Chondrocyte (in vitro differentiated cells): Measurements from ENCODE around the gene DAPK1. TPM values are rescaled to one million over a fixed set of nuclear protein-coding genes. Genes with fewer than 3 reads are reported as not detected.
"Not testable (repeated sequence)": the region's sequence is repeated elsewhere in the genome, so short reads cannot be mapped to it uniquely, and the experiment has no call there.

Source experiments
- DNase-seq: peaks from one replicate; pipeline ENCODE4 v3.0.0; 2021; ENCODE audit warnings: mixed read lengths, low spot score
- H3K27ac Mint-ChIP-seq: one replicate; pipeline ENCODE4 v1.8.0; 2021; ENCODE audit warnings: mild to moderate bottlenecking, moderate library complexity, mixed read lengths; ENCODE audit not compliant: unreplicated experiment
- H3K27me3 Mint-ChIP-seq: 2 replicates; pipeline ENCODE4 v1.8.0; 2021; ENCODE audit warnings: low read depth, mixed read lengths
- H3K36me3 Mint-ChIP-seq: 2 replicates; pipeline ENCODE4 v1.8.0; 2021; ENCODE audit warnings: low read depth, mixed read lengths
- H3K4me1 Mint-ChIP-seq: 2 replicates; pipeline ENCODE4 v1.8.0; 2021; ENCODE audit warnings: low read depth, mild to moderate bottlenecking, mixed read lengths
- H3K4me3 Mint-ChIP-seq: one replicate; pipeline ENCODE4 v1.8.0; 2021; ENCODE audit warnings: mild to moderate bottlenecking, moderate library complexity, mixed read lengths; ENCODE audit not compliant: unreplicated experiment
- H3K9me3 Mint-ChIP-seq: 2 replicates; pipeline ENCODE4 v1.8.0; 2021; ENCODE audit warnings: low read depth, mixed read lengths
- CTCF ChIP-seq: fragments of 200-600 bp; sonication (generic); IDR thresholded peaks from 2 replicates; pipeline ENCODE4 v1.5.0; 2021; ENCODE audit warnings: antibody characterized with exemption, mild to moderate bottlenecking, moderate library complexity
- total RNA-seq: library from RNA; stranded (reverse); gene quantifications from 3 replicates; pipeline ENCODE4 v1.2.1, GENCODE V29; 2021

DAPK1 gene
- total RNA-seq, 1 donor from 2014 or later: 87.9 TPM

DNA sequence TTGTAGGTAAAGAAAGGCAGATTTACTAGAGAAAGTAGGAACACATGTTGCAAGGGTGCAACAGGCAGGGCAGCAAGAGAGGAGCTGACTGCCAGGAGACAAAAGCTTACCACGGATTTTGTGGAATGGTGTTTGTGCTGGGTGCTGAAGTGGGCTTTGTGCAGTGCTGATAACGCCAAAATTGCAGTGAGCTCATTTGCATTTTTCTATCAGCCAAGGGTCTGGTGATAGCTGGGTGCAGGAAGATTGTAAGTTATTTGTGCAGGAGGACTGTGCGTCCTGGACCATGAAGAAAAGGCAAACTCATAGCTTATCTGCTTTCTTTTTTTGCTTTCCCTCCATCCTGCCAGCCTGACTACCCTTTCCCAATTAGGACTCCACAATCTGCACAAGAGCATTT, 241.9 kb downstream of the DAPK1 start:
- no peak for DNase-seq
- Mint-ChIP-seq H3K4me3 (no peak overlapping the region), H3K27me3 (peaks cover 14% of the 10 kb centered on the region), H3K4me1 (no peaks in the 10 kb centered on the region), H3K27ac (no peak overlapping the region), H3K36me3 (no peaks in the 10 kb centered on the region), H3K9me3 (peaks cover 13% of the 10 kb centered on the region)
- TF ChIP-seq CTCF: no peak

DNA sequence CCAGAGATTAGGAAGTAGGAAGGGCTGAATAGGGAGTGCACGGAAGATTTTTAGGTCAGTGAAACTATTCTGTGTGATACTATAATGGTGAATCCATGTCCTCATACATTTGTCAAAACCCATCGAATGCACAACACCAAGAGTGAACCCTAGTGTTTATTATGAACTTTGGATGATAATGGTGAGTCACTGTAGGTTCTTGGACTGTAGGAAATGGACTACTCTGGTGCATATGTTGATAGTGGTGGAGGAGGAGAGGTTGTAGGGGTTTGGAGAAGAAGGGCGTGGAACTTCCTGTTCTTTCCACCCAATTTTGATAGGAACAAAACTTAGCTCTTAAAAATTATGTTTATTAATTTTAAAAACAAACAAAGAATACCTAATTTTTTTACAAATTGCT, 242.5 kb downstream of the DAPK1 start:
- H3K9me3 Mint-ChIP-seq: peaks cover 13% of the 10 kb centered on the region
- H3K27me3 Mint-ChIP-seq: peaks cover 14% of the 10 kb centered on the region
- H3K36me3 Mint-ChIP-seq: no peaks in the 10 kb centered on the region
- no peaks in the 10 kb centered on the region for H3K4me1 Mint-ChIP-seq
- no peak overlapping the region for H3K27ac Mint-ChIP-seq
- TF ChIP-seq CTCF: no peak
- DNase-seq: no peak
- no peak overlapping the region for H3K4me3 Mint-ChIP-seq

GRCh38 chr9:87741326-87741725, 243.7 kb downstream of the DAPK1 start:
- peaks cover 9% of the 10 kb centered on the region for H3K9me3 Mint-ChIP-seq
- no peaks in the 10 kb centered on the region for H3K4me1 Mint-ChIP-seq
- no peak for TF ChIP-seq CTCF
- DNase-seq: no peak
- peaks cover 16% of the 10 kb centered on the region for H3K27me3 Mint-ChIP-seq
- no peak overlapping the region for H3K4me3 Mint-ChIP-seq
- H3K36me3 Mint-ChIP-seq: no peaks in the 10 kb centered on the region
- no peak overlapping the region for H3K27ac Mint-ChIP-seq

- Mint-ChIP-seq H3K27ac (no peak overlapping the region), H3K9me3 (peaks cover 9% of the 10 kb centered on the region)
These were observed 244.2 kb downstream of the DAPK1 start for GRCh38 chr9:87741891-87742290.

GRCh38 chr9:87742813-87743428, 245.3 kb downstream of the DAPK1 start:
- Mint-ChIP-seq H3K27me3 (peaks cover 16% of the 10 kb centered on the region), H3K9me3 (peaks cover 9% of the 10 kb centered on the region), H3K27ac (no peak overlapping the region), H3K4me3 (no peak overlapping the region), H3K4me1 (no peaks in the 10 kb centered on the region), H3K36me3 (no peaks in the 10 kb centered on the region)
- TF ChIP-seq CTCF: no peak
- no peak for DNase-seq

More at GRCh38 chr9:87741891-87742290, 244.2 kb downstream of the DAPK1 start:
- Mint-ChIP-seq H3K27me3 (peaks cover 16% of the 10 kb centered on the region), H3K4me1 (no peaks in the 10 kb centered on the region), H3K36me3 (no peaks in the 10 kb centered on the region), H3K4me3 (no peak overlapping the region)
- DNase-seq: no peak
- TF ChIP-seq CTCF: no peak

DNA sequence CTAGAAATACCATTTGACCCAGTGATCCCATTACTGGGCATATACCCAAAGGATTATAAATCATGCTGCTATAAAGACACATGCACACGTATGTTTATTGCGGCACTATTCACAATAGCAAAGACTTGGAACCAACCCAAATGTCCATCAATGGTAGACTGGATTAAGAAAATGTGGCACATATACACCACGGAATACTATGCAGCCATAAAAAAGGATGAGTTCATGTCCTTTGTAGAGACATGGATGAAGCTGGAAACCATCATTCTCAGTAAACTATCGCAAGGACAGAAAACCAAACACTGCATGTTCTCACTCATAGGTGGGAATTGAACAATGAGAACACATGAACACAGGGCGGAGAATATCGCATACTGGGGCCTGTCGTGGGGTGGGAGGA, 246.6 kb downstream of the DAPK1 start:
- H3K27me3 Mint-ChIP-seq: peaks cover 19% of the 10 kb centered on the region
- not testable (repeated sequence) for H3K36me3 Mint-ChIP-seq, H3K4me1 Mint-ChIP-seq, H3K4me3 Mint-ChIP-seq, DNase-seq, H3K27ac Mint-ChIP-seq, H3K9me3 Mint-ChIP-seq
